Right lobe of liver (tissue), 4 donors: ENCODE data around the gene MPL.

Source experiments
- POLR2A ChIP-seq: fragments of 450-650 bp; IDR thresholded peaks from one replicate; pipeline ENCODE4 v1.6.1; 2017; ENCODE audit warnings: antibody characterized with exemption, mild to moderate bottlenecking
- TF ChIP-seq, protein P1 (sequence below), 4 donors: fragments of 200-600 bp in 3 of 4; fragments of 450-650 bp in 1 of 4; IDR thresholded peaks; one replicate each; pipeline versions ENCODE4 v1.5.1 to v1.8.0; 2016 to 2022; ENCODE audit warnings: antibody characterized with exemption in 4 of 4, mild to moderate bottlenecking in 2 of 4
- donor health status: DM: no; HTN: no; CAD: no.
- donor health status: DM: no; HTN: no; CAD: no.
- donor health status: DM: no; HTN: yes; CAD: no.

DNA sequence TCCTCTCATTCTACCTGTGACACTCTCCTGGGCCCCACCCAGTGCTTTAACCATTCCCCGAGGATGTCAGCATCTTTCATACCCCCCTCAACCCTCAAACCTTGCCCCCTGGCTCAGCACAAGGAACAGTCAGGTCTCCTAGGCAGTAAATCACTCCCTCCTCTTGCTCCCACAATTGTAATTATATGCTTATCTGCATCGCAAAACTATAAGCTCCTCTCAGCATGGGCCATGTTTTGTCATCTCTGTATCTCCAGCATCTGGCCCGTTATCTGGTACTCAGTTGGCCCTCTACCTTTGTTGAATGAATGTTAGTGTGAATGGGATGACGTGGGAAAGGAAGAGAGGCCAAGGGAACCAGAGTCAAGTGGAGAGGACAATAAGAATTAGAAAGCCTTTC is 32.9 kb downstream of the MPL start:
- TF ChIP-seq, protein P1, sequence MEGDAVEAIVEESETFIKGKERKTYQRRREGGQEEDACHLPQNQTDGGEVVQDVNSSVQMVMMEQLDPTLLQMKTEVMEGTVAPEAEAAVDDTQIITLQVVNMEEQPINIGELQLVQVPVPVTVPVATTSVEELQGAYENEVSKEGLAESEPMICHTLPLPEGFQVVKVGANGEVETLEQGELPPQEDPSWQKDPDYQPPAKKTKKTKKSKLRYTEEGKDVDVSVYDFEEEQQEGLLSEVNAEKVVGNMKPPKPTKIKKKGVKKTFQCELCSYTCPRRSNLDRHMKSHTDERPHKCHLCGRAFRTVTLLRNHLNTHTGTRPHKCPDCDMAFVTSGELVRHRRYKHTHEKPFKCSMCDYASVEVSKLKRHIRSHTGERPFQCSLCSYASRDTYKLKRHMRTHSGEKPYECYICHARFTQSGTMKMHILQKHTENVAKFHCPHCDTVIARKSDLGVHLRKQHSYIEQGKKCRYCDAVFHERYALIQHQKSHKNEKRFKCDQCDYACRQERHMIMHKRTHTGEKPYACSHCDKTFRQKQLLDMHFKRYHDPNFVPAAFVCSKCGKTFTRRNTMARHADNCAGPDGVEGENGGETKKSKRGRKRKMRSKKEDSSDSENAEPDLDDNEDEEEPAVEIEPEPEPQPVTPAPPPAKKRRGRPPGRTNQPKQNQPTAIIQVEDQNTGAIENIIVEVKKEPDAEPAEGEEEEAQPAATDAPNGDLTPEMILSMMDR (IDR thresholded peaks at IDR 0.05), result no peak
- TF ChIP-seq POLR2A, result no peak
